H9 (cell line): ENCODE results near the gene VTN. TPM values are rescaled to one million over a fixed set of nuclear protein-coding genes. Genes with fewer than 3 reads are reported as not detected.

Experiments
- DNase-seq: peaks from one replicate; pipeline ENCODE4 v3.0.0-alpha.2; 2017
- H2AFZ ChIP-seq: one replicate; pipeline ENCODE4 v1.6.1; 2013; ENCODE audit warnings: mild to moderate bottlenecking, low read length, control low read depth, moderate library complexity
- H2AK5ac ChIP-seq: 2 replicates; pipeline ENCODE4 v1.6.1; 2013; ENCODE audit warnings: low read length, control low read depth, mixed read lengths; ENCODE audit not compliant: insufficient read length
- H2BK120ac ChIP-seq: one replicate; pipeline ENCODE4 v1.6.1; 2013; ENCODE audit warnings: low read depth, mild to moderate bottlenecking, low read length, control low read depth, inconsistent platforms; ENCODE audit not compliant: poor library complexity, severe bottlenecking
- H2BK12ac ChIP-seq: 2 replicates; pipeline ENCODE4 v1.6.1; 2013; ENCODE audit warnings: low read length, control low read depth, mixed read lengths, low read depth; ENCODE audit not compliant: insufficient read length
- H2BK15ac ChIP-seq: 2 replicates; pipeline ENCODE4 v1.6.1; 2013; ENCODE audit warnings: low read depth, low read length, control low read depth
- H2BK20ac ChIP-seq: one replicate; pipeline ENCODE4 v1.6.1; 2013; ENCODE audit warnings: low read depth, mild to moderate bottlenecking, low read length, control low read depth, inconsistent platforms; ENCODE audit not compliant: poor library complexity, severe bottlenecking
- H2BK5ac ChIP-seq: 2 replicates; pipeline ENCODE4 v1.6.1; 2013; ENCODE audit warnings: low read length, control low read depth, mixed read lengths; ENCODE audit not compliant: insufficient read length
- H3K14ac ChIP-seq: 2 replicates; pipeline ENCODE4 v1.6.1; 2013; ENCODE audit warnings: low read length, control low read depth; ENCODE audit not compliant: insufficient read depth
- H3K18ac ChIP-seq: 2 replicates; pipeline ENCODE4 v1.6.1; 2013; ENCODE audit warnings: low read depth, mild to moderate bottlenecking, mixed read lengths, low read length, control low read depth; ENCODE audit not compliant: insufficient read length
- H3K23ac ChIP-seq: 2 replicates; pipeline ENCODE4 v1.6.1; 2013; ENCODE audit warnings: low read length, control low read depth, mixed read lengths, low read depth; ENCODE audit not compliant: insufficient read length
- H3K23me2 ChIP-seq: 2 replicates; pipeline ENCODE4 v1.6.1; 2013; ENCODE audit warnings: low read depth, mild to moderate bottlenecking, mixed read lengths, low read length, control low read depth; ENCODE audit not compliant: insufficient read length, poor library complexity, severe bottlenecking
- H3K27ac ChIP-seq: 2 replicates; pipeline ENCODE4 v1.5.1; 2013; ENCODE audit warnings: low read length, control low read depth, mixed read lengths, low read depth; ENCODE audit not compliant: insufficient read length
- H3K27me3 ChIP-seq: 2 replicates; pipeline ENCODE4 v1.6.1; 2013; ENCODE audit warnings: low read length, control low read depth, inconsistent platforms; ENCODE audit not compliant: insufficient read depth
- H3K4ac ChIP-seq: 2 replicates; pipeline ENCODE4 v1.6.1; 2013; ENCODE audit warnings: low read depth, mild to moderate bottlenecking, control low read depth, inconsistent platforms, low read length, moderate library complexity
- H3K4me1 ChIP-seq: 2 replicates; pipeline ENCODE4 v1.6.1; 2013; ENCODE audit warnings: low read length, control low read depth, inconsistent platforms; ENCODE audit not compliant: insufficient read depth
- H3K4me2 ChIP-seq: 2 replicates; pipeline ENCODE4 v1.6.1; 2013; ENCODE audit warnings: low read length, control low read depth, mixed read lengths; ENCODE audit not compliant: insufficient read length, insufficient read depth
- H3K56ac ChIP-seq: 2 replicates; pipeline ENCODE4 v1.6.1; 2013; ENCODE audit warnings: low read depth, mild to moderate bottlenecking, mixed read lengths, low read length, control low read depth; ENCODE audit not compliant: insufficient read length
- H3K79me1 ChIP-seq: 2 replicates; pipeline ENCODE4 v1.6.1; 2013; ENCODE audit warnings: low read depth, mild to moderate bottlenecking, moderate library complexity, low read length, control low read depth, inconsistent platforms; ENCODE audit not compliant: insufficient read depth, poor library complexity, severe bottlenecking
- H3K79me2 ChIP-seq: 2 replicates; pipeline ENCODE4 v1.6.1; 2013; ENCODE audit warnings: low read length, control low read depth, inconsistent platforms; ENCODE audit not compliant: insufficient read depth
- H3K9ac ChIP-seq: 2 replicates; pipeline ENCODE4 v1.6.1; 2013; ENCODE audit warnings: low read length, control low read depth, mixed read lengths; ENCODE audit not compliant: insufficient read length; ENCODE audit errors: extremely low read depth
- H3K9me3 ChIP-seq: one replicate; pipeline ENCODE4 v1.6.1; 2013; ENCODE audit warnings: low read depth, low read length, inconsistent platforms; ENCODE audit not compliant: control insufficient read depth
- H3T11ph ChIP-seq: one replicate; pipeline ENCODE4 v1.6.1; 2013; ENCODE audit warnings: mild to moderate bottlenecking, low read length, control low read depth, inconsistent platforms
- H4K20me1 ChIP-seq: one replicate; pipeline ENCODE4 v1.6.1; 2013; ENCODE audit not compliant: control insufficient read depth, insufficient read length, insufficient read depth
- H4K5ac ChIP-seq: 2 replicates; pipeline ENCODE4 v1.6.1; 2013; ENCODE audit warnings: low read depth, mild to moderate bottlenecking, mixed read lengths, low read length, control low read depth; ENCODE audit not compliant: insufficient read length
- H4K8ac ChIP-seq: replicated peaks from 2 replicates; pipeline ENCODE4 v1.6.1; 2013; ENCODE audit warnings: low read length, control low read depth, mixed read lengths, low read depth; ENCODE audit not compliant: insufficient read length
- H4K91ac ChIP-seq: 2 replicates; pipeline ENCODE4 v1.6.1; 2013; ENCODE audit warnings: low read depth, mild to moderate bottlenecking, moderate library complexity, mixed read lengths, low read length, control low read depth; ENCODE audit not compliant: insufficient read length
- H3K27ac Mint-ChIP-seq, 3 experiments: 2 replicates in 2 of 3; 3 replicates in 1 of 3; pipeline ENCODE4 v1.8.0; 2020 to 2021; ENCODE audit warnings: mixed read lengths in 3 of 3, mild to moderate bottlenecking in 1 of 3, moderate library complexity in 1 of 3
- H3K27me3 Mint-ChIP-seq: 2 replicates; pipeline ENCODE4 v1.8.0; 2021; ENCODE audit warnings: low read depth, mild to moderate bottlenecking, moderate library complexity, mixed read lengths
- H3K36me3 Mint-ChIP-seq, 3 experiments: 2 replicates in 2 of 3; 3 replicates in 1 of 3; pipeline ENCODE4 v1.8.0; 2020 to 2021; ENCODE audit warnings: low read depth in 3 of 3, mixed read lengths in 3 of 3; ENCODE audit not compliant: insufficient read depth in 1 of 3
- H3K4me1 Mint-ChIP-seq, 2 experiments: 2 replicates each; pipeline ENCODE4 v1.8.0; 2020; ENCODE audit warnings: mixed read lengths in 2 of 2
- H3K4me3 Mint-ChIP-seq, 2 experiments: 2 replicates in 1 of 2; 3 replicates in 1 of 2; pipeline ENCODE4 v1.8.0; 2020 to 2021; ENCODE audit warnings: mild to moderate bottlenecking in 2 of 2, mixed read lengths in 2 of 2, moderate library complexity in 1 of 2
- H3K9me3 Mint-ChIP-seq, 2 experiments: 2 replicates in 1 of 2; 3 replicates in 1 of 2; pipeline ENCODE4 v1.8.0; 2020; ENCODE audit warnings: mild to moderate bottlenecking in 2 of 2, mixed read lengths in 2 of 2, moderate library complexity in 1 of 2
- CTCF ChIP-seq: fragments of 200-600 bp; sonication (generic); conservative IDR thresholded peaks from 3 replicates; pipeline ENCODE4 v1.8.0; 2021; ENCODE audit warnings: antibody characterized with exemption, mild to moderate bottlenecking
- WGBS: extraction: QIAGEN DNeasy Blood & Tissue Kit; methylation state at CpG from one replicate; pipeline ENCODE4 v1.1.7; 2013; ENCODE audit warnings: missing lambda C conversion rate, low lambda C conversion rate, mixed read lengths; ENCODE audit not compliant: insufficient read length; ENCODE audit errors: extremely low coverage; 5-methylcytosine and 5-hydroxymethylcytosine counted together
- total RNA-seq: library from RNA; stranded (reverse); gene quantifications from 2 replicates; pipeline ENCODE4 v1.2.1, GENCODE V29; 2021

VTN gene
- total RNA-seq, 1 experiment from 2014 or later, result not detected

DNA sequence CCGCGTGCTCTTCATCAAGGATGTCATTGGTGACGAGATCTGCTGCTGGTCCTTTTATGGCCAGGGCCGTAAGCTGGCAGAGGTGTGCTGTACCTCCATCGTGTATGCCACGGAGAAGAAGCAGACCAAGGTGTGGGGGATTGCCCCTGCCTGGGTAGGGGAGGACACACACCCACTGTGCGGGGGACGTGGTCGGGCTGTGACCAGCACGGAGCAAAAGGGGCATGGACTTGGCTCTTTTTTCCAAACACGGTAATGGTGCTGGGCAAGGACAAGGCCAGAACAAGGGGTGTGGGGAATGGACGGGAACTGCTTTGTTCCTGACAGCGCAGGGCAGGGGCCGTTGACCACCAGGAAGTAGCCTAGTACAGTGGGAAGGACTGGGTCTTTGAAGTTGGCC, 27.8 kb downstream of the VTN start:
- H3K23me2 ChIP-seq, result no peaks in the 10 kb centered on the region
- Mint-ChIP-seq H3K27me3 (no peaks in the 10 kb centered on the region), H3K9me3 (no peaks in the 10 kb centered on the region), H3K27ac (no peak overlapping the region; a peak in 1 of 7 replicates), H3K36me3 (peaks cover 10 to 64% (median 55%) of the 10 kb centered on the region in 3 experiments; a peak in 6 of 7 replicates), H3K4me3 (no peak overlapping the region; a peak in 1 of 5 replicates), H3K4me1 (peaks cover 14 to 17% of the 10 kb centered on the region in 2 experiments)
- no CpG with 5 or more reads among the region's 14 CpGs for WGBS
- H3K27ac ChIP-seq, result no peak overlapping the region
- no peak overlapping the region for H2BK5ac ChIP-seq
- no peak overlapping the region for H3K14ac ChIP-seq
- no peak for DNase-seq
- H3K4me2 ChIP-seq, result no peak overlapping the region
- no peak overlapping the region for H3T11ph ChIP-seq
- no peak overlapping the region for H3K18ac ChIP-seq
- TF ChIP-seq CTCF, result no peak
- no peak overlapping the region for H2AK5ac ChIP-seq
- no peak overlapping the region for H4K5ac ChIP-seq
- H2BK12ac ChIP-seq, result no peak overlapping the region
- no peak overlapping the region for H3K23ac ChIP-seq
- no peak overlapping the region for H2BK120ac ChIP-seq
- no peak overlapping the region for H2BK20ac ChIP-seq
- no peak overlapping the region for H2AFZ ChIP-seq
- H3K56ac ChIP-seq, result no peak overlapping the region
- H2BK15ac ChIP-seq, result no peak overlapping the region
- H3K9me3 ChIP-seq, result no peaks in the 10 kb centered on the region
- H3K79me2 ChIP-seq, result no peaks in the 10 kb centered on the region
- no peaks in the 10 kb centered on the region for H4K20me1 ChIP-seq
- no peak overlapping the region for H3K9ac ChIP-seq
- H3K79me1 ChIP-seq, result no peaks in the 10 kb centered on the region
- no peaks in the 10 kb centered on the region for H3K27me3 ChIP-seq
- no peak overlapping the region for H4K8ac ChIP-seq
- no peak overlapping the region for H4K91ac ChIP-seq
- H3K4me1 ChIP-seq, result no peaks in the 10 kb centered on the region
- no peak overlapping the region for H3K4ac ChIP-seq
